Fibroblast of lung (primary cell): ENCODE measurements around the gene KLHL26. TPM values are rescaled to one million over a fixed set of nuclear protein-coding genes. Genes with fewer than 3 reads are reported as not detected.

Experiments used
- DNase-seq, 2 donors: peaks; one replicate each; pipeline versions ENCODE4 v3.0.0 to v3.0.0-alpha.2; 2010; ENCODE audit warnings: low read depth in 2 of 2
- H2AFZ ChIP-seq: 2 replicates; pipeline ENCODE4 v1.5.1; 2012; ENCODE audit warnings: low read length, control low read depth, inconsistent platforms
- H3K27ac ChIP-seq: 2 replicates; pipeline ENCODE4 v1.5.1; 2011; ENCODE audit warnings: low read length, control low read depth; ENCODE audit not compliant: insufficient read depth
- H3K27me3 ChIP-seq: 2 replicates; pipeline ENCODE4 v1.5.1; 2011; ENCODE audit warnings: mild to moderate bottlenecking, low read length; ENCODE audit not compliant: control insufficient read depth, insufficient read depth
- H3K36me3 ChIP-seq: 2 replicates; pipeline ENCODE4 v1.5.1; 2011; ENCODE audit warnings: low read length; ENCODE audit not compliant: control insufficient read depth, insufficient read depth
- H3K4me1 ChIP-seq: 2 replicates; pipeline ENCODE4 v1.5.1; 2011; ENCODE audit warnings: low read length; ENCODE audit not compliant: control insufficient read depth, insufficient read depth; ENCODE audit errors: extremely low read depth
- H3K4me2 ChIP-seq: 2 replicates; pipeline ENCODE4 v1.5.1; 2011; ENCODE audit warnings: low read length, control low read depth; ENCODE audit not compliant: insufficient read depth; ENCODE audit errors: extremely low read depth
- H3K4me3 ChIP-seq, 4 experiments: fragments of 200-600 bp in 1 of 4; sonication (generic) in 1 of 4; replicated peaks in 1 of 4; 2 replicates each; pipeline ENCODE4 v1.5.1; 2011 to 2016; ENCODE audit warnings: low read length in 4 of 4, low read depth in 3 of 4, mild to moderate bottlenecking in 3 of 4, control low read depth in 2 of 4, inconsistent platforms in 1 of 4, mixed read lengths in 1 of 4; ENCODE audit not compliant: insufficient read depth in 1 of 4; ENCODE audit errors: control extremely low read depth in 1 of 4
- H3K79me2 ChIP-seq: 2 replicates; pipeline ENCODE4 v1.5.1; 2012; ENCODE audit warnings: mild to moderate bottlenecking, low read length, inconsistent platforms; ENCODE audit not compliant: control insufficient read depth, insufficient read depth
- H3K9ac ChIP-seq: 2 replicates; pipeline ENCODE4 v1.5.1; 2011; ENCODE audit warnings: mild to moderate bottlenecking, low read length, control low read depth; ENCODE audit not compliant: insufficient read depth
- H3K9me3 ChIP-seq: 2 replicates; pipeline ENCODE4 v1.5.1; 2012; ENCODE audit warnings: low read depth, low read length; ENCODE audit not compliant: control insufficient read depth, insufficient read depth
- H4K20me1 ChIP-seq: 2 replicates; pipeline ENCODE4 v1.5.1; 2011; ENCODE audit warnings: low read length; ENCODE audit not compliant: control insufficient read depth, insufficient read depth; ENCODE audit errors: extremely low read depth
- EZH2 ChIP-seq: IDR thresholded peaks from 2 replicates; pipeline ENCODE4 v1.5.1; 2012; ENCODE audit warnings: low read length, control low read depth, mild to moderate bottlenecking; ENCODE audit errors: missing control alignments
- polyA plus RNA-seq, 2 donors: library from polyadenylated mRNA; depleted of rRNA in 1 of 2; stranded (reverse) in 1 of 2; unstranded in 1 of 2; fragments of >200 nt; gene quantifications; 2 replicates each; pipeline ENCODE4 v1.2.1, GENCODE V29; 2011 to 2012; ENCODE audit warnings: missing spikeins in 1 of 2
- total RNA-seq: library from RNA; depleted of rRNA; stranded (reverse); fragments of >200 nt; gene quantifications from 2 replicates; pipeline ENCODE4 v1.2.1, GENCODE V29; 2014
- TF ChIP-seq, protein P1 (sequence below), 2 donors: IDR thresholded peaks in 1 of 2; conservative IDR thresholded peaks in 1 of 2; 1 replicate in 1 of 2; 2 replicates in 1 of 2; pipeline ENCODE4 v1.5.1; 2011 to 2012; ENCODE audit warnings: low read length in 2 of 2, control low read depth in 1 of 2, inconsistent platforms in 1 of 2, low read depth in 1 of 2, mild to moderate bottlenecking in 1 of 2

The KLHL26 gene
- total and polyA plus RNA-seq, 2 donors (not counting 1 experiment from before 2014, with no cell fraction given) = 1.4 to 3.5 TPM

DNA sequence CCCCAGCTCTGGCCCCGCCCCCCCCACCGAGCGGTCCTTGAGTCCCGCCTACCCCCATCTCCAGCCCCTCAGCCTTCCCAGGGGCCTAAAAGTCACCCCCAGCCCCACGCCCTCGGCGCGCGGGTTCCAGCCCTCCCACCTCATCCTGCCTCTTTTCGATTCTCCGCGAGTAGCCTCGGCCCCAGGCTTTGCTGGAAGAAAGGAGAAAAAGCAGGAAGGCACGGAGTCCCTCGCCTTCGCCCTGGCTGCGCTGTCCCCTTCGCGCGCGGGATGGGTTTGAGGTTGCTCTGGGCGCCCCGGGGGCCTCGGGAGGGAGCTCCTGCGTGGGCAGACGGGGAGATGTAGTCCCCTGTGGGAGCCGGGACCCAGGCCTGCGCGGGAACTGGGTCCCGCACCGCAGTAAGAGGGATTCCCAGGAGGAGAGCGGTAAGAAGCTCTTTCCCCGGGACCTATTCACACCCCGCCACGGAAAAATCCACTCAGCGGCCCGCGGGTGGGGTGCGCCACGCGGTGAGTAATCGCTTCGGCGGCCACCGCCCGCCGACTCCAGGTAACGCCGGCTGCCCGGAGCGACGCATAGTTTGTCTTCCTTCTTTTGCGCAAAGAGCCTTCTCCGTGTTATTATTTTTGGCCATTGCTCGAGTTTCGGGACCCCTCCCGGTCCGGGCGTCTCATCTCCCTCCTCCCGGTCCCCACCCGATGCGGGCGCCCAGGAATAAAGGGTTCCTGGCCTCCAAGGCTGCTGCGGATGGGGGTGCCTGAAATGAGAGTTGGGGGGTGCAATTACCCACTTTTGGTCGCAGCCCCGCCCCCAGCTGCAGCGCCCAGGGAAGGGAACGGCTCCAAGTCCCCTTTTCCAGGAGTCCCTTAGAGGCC lies 29.4 kb upstream of the KLHL26 start:
- Histone ChIP-seq H3K9ac (no peak overlapping the region), H3K4me1 (no peaks in the 10 kb centered on the region), H3K4me3 (peak overlapping the region in 1 of 4 experiments; percentile 17), H2AFZ (no peak overlapping the region), H3K27me3 (peaks cover 71% of the 10 kb centered on the region), H3K27ac (no peak overlapping the region), H3K36me3 (no peaks in the 10 kb centered on the region), H3K9me3 (no peaks in the 10 kb centered on the region), H4K20me1 (no peaks in the 10 kb centered on the region), H3K79me2 (no peaks in the 10 kb centered on the region), H3K4me2 (peak overlapping the region; percentile 35)
- DNase-seq = no peak
- TF ChIP-seq EZH2 = peak; percentile 93
- TF ChIP-seq, protein P1, sequence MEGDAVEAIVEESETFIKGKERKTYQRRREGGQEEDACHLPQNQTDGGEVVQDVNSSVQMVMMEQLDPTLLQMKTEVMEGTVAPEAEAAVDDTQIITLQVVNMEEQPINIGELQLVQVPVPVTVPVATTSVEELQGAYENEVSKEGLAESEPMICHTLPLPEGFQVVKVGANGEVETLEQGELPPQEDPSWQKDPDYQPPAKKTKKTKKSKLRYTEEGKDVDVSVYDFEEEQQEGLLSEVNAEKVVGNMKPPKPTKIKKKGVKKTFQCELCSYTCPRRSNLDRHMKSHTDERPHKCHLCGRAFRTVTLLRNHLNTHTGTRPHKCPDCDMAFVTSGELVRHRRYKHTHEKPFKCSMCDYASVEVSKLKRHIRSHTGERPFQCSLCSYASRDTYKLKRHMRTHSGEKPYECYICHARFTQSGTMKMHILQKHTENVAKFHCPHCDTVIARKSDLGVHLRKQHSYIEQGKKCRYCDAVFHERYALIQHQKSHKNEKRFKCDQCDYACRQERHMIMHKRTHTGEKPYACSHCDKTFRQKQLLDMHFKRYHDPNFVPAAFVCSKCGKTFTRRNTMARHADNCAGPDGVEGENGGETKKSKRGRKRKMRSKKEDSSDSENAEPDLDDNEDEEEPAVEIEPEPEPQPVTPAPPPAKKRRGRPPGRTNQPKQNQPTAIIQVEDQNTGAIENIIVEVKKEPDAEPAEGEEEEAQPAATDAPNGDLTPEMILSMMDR (conservative IDR thresholded peaks at IDR 0.05 in 1 of 2, IDR thresholded peaks at IDR 0.05 in 1 of 2; ENCODE audit: low read depth in 1 of 2, low read length in 2 of 2) = no peak

DNA sequence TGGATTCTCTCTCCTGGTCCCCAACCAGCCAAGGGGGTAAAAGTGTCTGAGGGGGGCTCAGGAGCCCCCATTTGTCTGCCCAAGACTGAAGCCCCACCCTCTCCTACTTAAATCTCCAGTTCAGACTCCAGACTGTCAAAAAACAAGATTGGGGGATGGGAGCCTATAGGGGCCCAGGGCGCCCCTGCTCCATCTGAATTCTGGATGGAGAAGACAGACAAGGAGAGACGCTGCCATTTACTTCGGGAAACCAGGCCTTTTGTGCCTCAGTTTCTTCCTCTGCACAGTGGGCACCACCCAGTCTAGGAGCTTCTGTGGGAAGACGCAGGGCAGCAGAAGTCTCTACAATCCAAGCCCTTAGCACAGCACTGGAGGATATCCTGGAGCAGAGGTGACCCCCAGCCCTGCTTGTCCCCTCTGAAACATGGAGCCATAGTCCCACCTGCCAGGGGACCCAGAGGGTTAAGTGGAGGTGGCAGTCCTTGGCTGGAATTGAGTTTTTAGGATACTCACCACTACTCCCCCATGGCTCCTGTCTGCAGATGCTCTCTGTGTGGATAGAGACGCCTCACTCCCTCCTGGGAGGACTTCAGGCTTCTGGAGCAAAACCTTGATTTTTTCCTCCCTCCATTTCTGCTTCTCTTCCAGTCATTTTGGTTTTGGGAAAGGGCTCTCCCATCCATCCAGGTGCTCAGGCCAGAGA lies 28.6 kb upstream of the KLHL26 start:
- H3K9ac ChIP-seq = no peak overlapping the region
- no peak overlapping the region for H3K4me3 ChIP-seq
- no peak overlapping the region for H3K27ac ChIP-seq
- no peak overlapping the region for H3K4me2 ChIP-seq
- H3K36me3 ChIP-seq = no peaks in the 10 kb centered on the region
- H3K4me1 ChIP-seq = no peaks in the 10 kb centered on the region
- no peaks in the 10 kb centered on the region for H3K79me2 ChIP-seq
- no peaks in the 10 kb centered on the region for H3K9me3 ChIP-seq
- no peak for DNase-seq
- H3K27me3 ChIP-seq = peaks cover 76% of the 10 kb centered on the region
- no peak overlapping the region for H2AFZ ChIP-seq
- H4K20me1 ChIP-seq = no peaks in the 10 kb centered on the region
- TF ChIP-seq, protein P1 (conservative IDR thresholded peaks at IDR 0.05 in 1 of 2, IDR thresholded peaks at IDR 0.05 in 1 of 2; ENCODE audit: low read depth in 1 of 2, low read length in 2 of 2) = no peak
- peak; percentile 61 for TF ChIP-seq EZH2
